ENCODE measurements around the gene DAPL1. TPM values are rescaled to one million over a fixed set of nuclear protein-coding genes. Genes with fewer than 3 reads are reported as not detected.

DAPL1 gene
- total and polyA plus RNA-seq, 2 donors (not counting 1 experiment from before 2014, with no cell fraction given) = not detected

DNA sequence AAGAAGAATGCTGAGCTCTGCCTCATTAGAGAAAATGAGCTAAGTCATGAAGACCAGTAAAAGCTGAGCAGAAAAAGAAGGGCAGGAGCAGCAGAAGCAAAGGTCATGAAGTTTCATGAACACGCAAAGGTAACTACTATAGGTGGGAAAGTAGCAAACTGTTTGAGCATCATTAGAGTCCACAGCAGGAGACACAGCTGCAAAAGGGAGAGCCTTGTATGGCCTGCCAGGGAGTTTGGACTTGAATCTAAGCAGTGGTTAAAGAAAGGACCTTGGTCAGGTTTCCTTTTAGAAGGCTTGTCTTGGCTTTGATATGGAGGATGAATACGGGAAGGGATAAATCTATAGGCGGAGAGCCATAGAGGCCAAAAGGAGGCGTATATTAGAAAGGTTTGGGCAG is 34.0 kb downstream of the DAPL1 start:
- H3K4me2 ChIP-seq (replicated peaks; ENCODE audit: low read depth, low read length, poor library complexity, severe bottlenecking) = no peak overlapping the region
- POLR2A ChIA-PET = no interaction called here
- no peak overlapping the region for H3K4me3 ChIP-seq (ENCODE audit: control extremely low read depth in 1 of 5, extremely low read depth in 1 of 5, insufficient read depth in 1 of 5, low read depth in 2 of 5, low read length in 4 of 5)
- no peak overlapping the region for H3K4me3 Mint-ChIP-seq
- ATAC-seq (ENCODE audit: low read depth) (no peak), DNase-seq (no peak)
- no peaks in the 10 kb centered on the region for H3K9me3 Mint-ChIP-seq (ENCODE audit: insufficient read depth)
- no peaks in the 10 kb centered on the region for H3K9me3 ChIP-seq (ENCODE audit: control extremely low read depth in 1 of 3, control insufficient read depth in 2 of 3, insufficient read depth in 1 of 3, low read length in 2 of 3)
- no peak overlapping the region for H2AFZ ChIP-seq (ENCODE audit: insufficient read depth, low read depth, low read length, poor library complexity, severe bottlenecking)
- CTCF ChIA-PET = interaction anchor here (0.5 kb wide), 1 partner anchor 1091 kb away, joined by 5 read pairs; no protein-coding TSS in a partner anchor
- peaks cover 0 to 3% (median 0%) of the 10 kb centered on the region in 4 experiments for H3K27me3 ChIP-seq (replicated peaks in 1 of 4; ENCODE audit: control extremely low read depth in 1 of 4, control insufficient read depth in 3 of 4, insufficient read depth in 4 of 4, low read length in 3 of 4)
- H3K27ac ChIP-seq (ENCODE audit: low read length in 2 of 2) = no peak overlapping the region
- H3K4me1 ChIP-seq (ENCODE audit: control insufficient read depth in 2 of 2, insufficient read depth in 2 of 2, low read length in 2 of 2) = no peaks in the 10 kb centered on the region
- peaks cover 7% of the 10 kb centered on the region for H3K27me3 Mint-ChIP-seq
- 100% methylated on average over 3 of the region's 4 CpGs for WGBS (ENCODE audit: insufficient coverage)
- H3K4me1 Mint-ChIP-seq = no peaks in the 10 kb centered on the region
- H4K20me1 ChIP-seq (ENCODE audit: control insufficient read depth, insufficient read depth, low read length, poor library complexity, severe bottlenecking) = no peaks in the 10 kb centered on the region
- H3K9ac ChIP-seq (ENCODE audit: low read length) = no peak overlapping the region
- intact Hi-C loops (cut with micrococcal nuclease) = no loop called here
- no peak overlapping the region for H3K27ac Mint-ChIP-seq
- TF ChIP-seq, protein P1, sequence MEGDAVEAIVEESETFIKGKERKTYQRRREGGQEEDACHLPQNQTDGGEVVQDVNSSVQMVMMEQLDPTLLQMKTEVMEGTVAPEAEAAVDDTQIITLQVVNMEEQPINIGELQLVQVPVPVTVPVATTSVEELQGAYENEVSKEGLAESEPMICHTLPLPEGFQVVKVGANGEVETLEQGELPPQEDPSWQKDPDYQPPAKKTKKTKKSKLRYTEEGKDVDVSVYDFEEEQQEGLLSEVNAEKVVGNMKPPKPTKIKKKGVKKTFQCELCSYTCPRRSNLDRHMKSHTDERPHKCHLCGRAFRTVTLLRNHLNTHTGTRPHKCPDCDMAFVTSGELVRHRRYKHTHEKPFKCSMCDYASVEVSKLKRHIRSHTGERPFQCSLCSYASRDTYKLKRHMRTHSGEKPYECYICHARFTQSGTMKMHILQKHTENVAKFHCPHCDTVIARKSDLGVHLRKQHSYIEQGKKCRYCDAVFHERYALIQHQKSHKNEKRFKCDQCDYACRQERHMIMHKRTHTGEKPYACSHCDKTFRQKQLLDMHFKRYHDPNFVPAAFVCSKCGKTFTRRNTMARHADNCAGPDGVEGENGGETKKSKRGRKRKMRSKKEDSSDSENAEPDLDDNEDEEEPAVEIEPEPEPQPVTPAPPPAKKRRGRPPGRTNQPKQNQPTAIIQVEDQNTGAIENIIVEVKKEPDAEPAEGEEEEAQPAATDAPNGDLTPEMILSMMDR (IDR thresholded peaks at IDR 0.05) = no peak
- TF ChIP-seq EZH2 (IDR thresholded peaks at IDR 0.05; ENCODE audit: borderline replicate concordance, insufficient read depth, low read depth, low read length, poor library complexity, severe bottlenecking) = no peak
- no peaks in the 10 kb centered on the region for H3K36me3 ChIP-seq (replicated peaks in 1 of 2; ENCODE audit: control extremely low read depth in 1 of 2, control insufficient read depth in 1 of 2, extremely low read depth in 1 of 2, insufficient read depth in 2 of 2, low read length in 1 of 2)
- H3K79me2 ChIP-seq (ENCODE audit: control insufficient read depth, insufficient read depth, low read length) = no peaks in the 10 kb centered on the region

DNA sequence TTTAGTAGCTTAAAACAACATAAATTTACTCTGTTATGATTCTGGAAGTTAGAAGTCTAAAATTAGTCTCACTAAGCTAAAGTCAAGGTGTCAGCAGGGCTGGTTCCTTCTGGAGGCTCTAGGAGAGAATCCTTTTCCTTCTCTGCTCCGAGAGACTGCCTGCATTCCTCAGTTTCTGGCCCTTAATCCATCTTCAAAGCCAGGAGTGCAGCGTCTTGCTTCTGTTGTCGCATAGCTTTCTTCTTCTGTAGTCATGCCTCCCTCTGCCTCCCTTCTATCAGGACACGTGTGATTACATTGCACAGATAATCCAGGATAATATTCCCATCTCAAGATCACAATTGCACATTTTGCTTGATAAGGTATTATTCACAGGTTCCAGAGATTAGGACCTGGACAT is 35.1 kb downstream of the DAPL1 start:
- Histone ChIP-seq H3K79me2 (ENCODE audit: control insufficient read depth, insufficient read depth, low read length) (no peaks in the 10 kb centered on the region), H3K9ac (ENCODE audit: low read length) (no peak overlapping the region), H3K27me3 (replicated peaks in 1 of 4; ENCODE audit: control extremely low read depth in 1 of 4, control insufficient read depth in 3 of 4, insufficient read depth in 4 of 4, low read length in 3 of 4) (peaks cover 0 to 3% (median 0%) of the 10 kb centered on the region in 4 experiments), H3K36me3 (replicated peaks in 1 of 2; ENCODE audit: control extremely low read depth in 1 of 2, control insufficient read depth in 1 of 2, extremely low read depth in 1 of 2, insufficient read depth in 2 of 2, low read length in 1 of 2) (no peaks in the 10 kb centered on the region), H4K20me1 (ENCODE audit: control insufficient read depth, insufficient read depth, low read length, poor library complexity, severe bottlenecking) (no peaks in the 10 kb centered on the region), H3K4me1 (ENCODE audit: control insufficient read depth in 2 of 2, insufficient read depth in 2 of 2, low read length in 2 of 2) (no peaks in the 10 kb centered on the region), H3K27ac (ENCODE audit: low read length in 2 of 2) (no peak overlapping the region), H3K4me3 (ENCODE audit: control extremely low read depth in 1 of 5, extremely low read depth in 1 of 5, insufficient read depth in 1 of 5, low read depth in 2 of 5, low read length in 4 of 5) (no peak overlapping the region), H3K4me2 (replicated peaks; ENCODE audit: low read depth, low read length, poor library complexity, severe bottlenecking) (no peak overlapping the region), H2AFZ (ENCODE audit: insufficient read depth, low read depth, low read length, poor library complexity, severe bottlenecking) (no peak overlapping the region), H3K9me3 (ENCODE audit: control extremely low read depth in 1 of 3, control insufficient read depth in 2 of 3, insufficient read depth in 1 of 3, low read length in 2 of 3) (no peaks in the 10 kb centered on the region)
- no peaks in the 10 kb centered on the region for H3K9me3 Mint-ChIP-seq (ENCODE audit: insufficient read depth)
- 95% methylated on average over 2 of the region's 4 CpGs for WGBS (ENCODE audit: insufficient coverage)
- ChIA-PET POLR2A (no interaction called here), CTCF (no interaction called here)
- ATAC-seq (ENCODE audit: low read depth) (no peak), DNase-seq (no peak)
- no peak overlapping the region for H3K4me3 Mint-ChIP-seq
- H3K27me3 Mint-ChIP-seq = peaks cover 7% of the 10 kb centered on the region
- no peaks in the 10 kb centered on the region for H3K4me1 Mint-ChIP-seq
- no peak for TF ChIP-seq EZH2 (IDR thresholded peaks at IDR 0.05; ENCODE audit: borderline replicate concordance, insufficient read depth, low read depth, low read length, poor library complexity, severe bottlenecking)
- TF ChIP-seq, protein P1 (IDR thresholded peaks at IDR 0.05) = no peak
- H3K27ac Mint-ChIP-seq = no peak overlapping the region
- intact Hi-C loops (cut with micrococcal nuclease) = no loop called here

Data from B cell (primary cell).